ENCODE measurements around the gene MS4A2.
"Not testable (repeated sequence)": the region's sequence is repeated elsewhere in the genome, so short reads cannot be mapped to it uniquely, and the experiment has no call there.

Gene MS4A2

DNA sequence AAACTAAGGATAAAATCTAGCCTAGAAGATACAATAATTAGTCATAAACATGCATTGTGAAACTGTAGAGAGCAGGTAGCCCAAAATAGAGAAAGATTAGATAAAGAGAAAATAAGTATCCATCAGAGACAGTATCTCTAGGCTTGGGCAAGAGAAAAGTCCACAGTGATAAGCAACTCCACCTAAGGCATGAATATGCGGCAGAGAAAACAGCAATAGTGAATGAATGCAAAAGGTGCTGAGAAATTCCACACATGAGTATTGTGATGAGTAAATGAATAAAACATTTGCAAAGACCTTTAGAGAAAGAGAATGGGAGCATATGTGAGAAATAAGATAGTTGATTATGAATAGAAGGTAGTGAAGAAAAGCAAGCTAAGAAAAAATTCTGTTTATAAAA is 8.7 kb downstream of the MS4A2 start:
- intact Hi-C loops (cut with DNase I) = no loop called here
- no peak for DNase-seq

GRCh38 chr11:60098508-60098907 is 10.0 kb downstream of the MS4A2 start:
- DNase-seq = no peak
- intact Hi-C loops (cut with DNase I) = no loop called here

DNA sequence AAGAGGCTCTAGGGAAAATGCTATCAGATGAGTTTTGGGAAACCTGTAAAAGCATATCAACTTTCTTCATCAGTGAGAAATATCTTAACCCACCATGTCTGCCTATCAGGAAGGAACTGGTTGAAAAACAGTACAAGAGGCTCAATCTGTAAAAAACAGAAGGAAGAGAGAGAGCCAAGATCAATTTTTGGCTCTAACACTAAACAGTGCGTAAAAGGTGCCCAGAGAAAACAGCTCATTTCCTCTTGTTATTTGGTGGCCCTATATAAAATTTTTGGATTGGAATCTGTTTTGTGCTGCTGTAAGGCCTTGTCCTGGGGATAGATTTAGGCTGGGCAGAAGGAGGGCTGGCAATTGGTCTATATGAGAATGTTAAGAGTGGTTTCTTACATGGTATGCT is 12.1 kb downstream of the MS4A2 start:
- intact Hi-C loops (cut with DNase I) = no loop called here
- DNase-seq = no peak

DNA sequence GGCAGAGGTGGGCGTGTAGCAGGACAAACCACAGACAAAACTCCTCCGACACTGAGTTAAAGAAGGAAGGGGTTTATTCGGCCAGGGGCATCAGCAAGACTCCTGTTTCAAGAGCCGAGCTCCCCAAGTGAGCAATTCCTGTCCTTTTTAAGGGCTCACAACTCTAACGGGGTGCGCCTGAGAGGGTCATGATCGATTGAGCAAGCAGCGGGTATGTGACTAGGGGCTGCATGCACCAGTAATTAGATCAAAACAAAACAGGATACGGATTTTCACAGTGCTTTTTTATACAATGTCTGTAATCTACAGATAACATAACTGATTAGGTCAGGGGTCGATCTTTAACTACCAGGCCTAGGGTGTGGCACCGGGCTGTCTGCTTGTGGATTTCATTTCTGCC is 12.9 kb downstream of the MS4A2 start:
- intact Hi-C loops (cut with DNase I); DNase-seq: not testable (repeated sequence)

DNA sequence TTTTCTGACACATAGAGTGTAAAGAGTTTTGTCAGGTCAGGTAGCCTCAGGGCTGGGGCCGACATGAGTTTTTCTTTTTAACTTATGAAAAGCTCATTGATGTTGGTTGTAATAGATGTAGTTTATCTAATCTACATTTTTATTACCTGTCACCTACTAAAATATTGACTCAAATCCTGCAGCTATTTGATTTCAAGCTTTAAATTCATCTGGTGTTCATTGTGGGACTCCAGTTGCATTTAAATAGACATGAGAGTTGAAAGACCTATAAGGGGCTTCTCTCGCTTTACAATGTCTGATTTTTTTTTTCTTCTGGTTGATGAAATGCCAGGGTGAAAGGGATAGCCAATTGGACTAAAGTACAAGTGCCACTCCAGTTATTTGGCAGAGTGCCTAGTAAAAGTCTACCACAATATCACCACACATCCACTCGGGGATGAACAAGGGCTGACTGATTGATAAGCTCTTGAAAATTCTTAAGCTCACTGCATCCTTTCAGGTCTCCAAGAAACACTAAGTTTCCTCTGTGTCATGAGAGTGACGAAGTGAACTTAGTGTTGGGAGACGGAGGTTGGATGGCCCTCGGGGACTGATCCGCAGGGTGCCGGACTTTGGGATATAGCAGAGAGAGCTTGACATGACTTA is 16.1 kb downstream of the MS4A2 start:
- DNase-seq; intact Hi-C loops (cut with DNase I): not testable (repeated sequence)

DNA sequence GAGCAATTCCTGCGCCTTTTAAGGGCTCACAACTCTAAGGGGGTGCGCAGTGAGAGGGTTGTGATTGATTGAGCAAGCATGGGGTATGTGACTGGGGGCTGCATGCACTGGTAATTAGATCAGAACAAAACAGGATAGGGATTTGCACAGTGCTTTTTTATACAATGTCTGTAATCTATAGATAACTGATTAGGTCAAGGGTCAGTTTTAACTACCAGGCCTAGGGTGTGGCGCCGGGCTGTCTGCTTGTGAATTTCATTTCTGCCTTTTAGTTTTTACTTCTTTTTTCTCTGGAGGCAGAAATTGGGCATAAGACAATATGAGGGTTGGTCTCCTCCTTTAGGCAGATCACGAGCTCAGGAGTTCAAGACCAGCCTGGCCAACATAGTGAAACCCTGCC is 20.2 kb downstream of the MS4A2 start:
- DNase-seq; intact Hi-C loops (cut with DNase I): not testable (repeated sequence)

DNA sequence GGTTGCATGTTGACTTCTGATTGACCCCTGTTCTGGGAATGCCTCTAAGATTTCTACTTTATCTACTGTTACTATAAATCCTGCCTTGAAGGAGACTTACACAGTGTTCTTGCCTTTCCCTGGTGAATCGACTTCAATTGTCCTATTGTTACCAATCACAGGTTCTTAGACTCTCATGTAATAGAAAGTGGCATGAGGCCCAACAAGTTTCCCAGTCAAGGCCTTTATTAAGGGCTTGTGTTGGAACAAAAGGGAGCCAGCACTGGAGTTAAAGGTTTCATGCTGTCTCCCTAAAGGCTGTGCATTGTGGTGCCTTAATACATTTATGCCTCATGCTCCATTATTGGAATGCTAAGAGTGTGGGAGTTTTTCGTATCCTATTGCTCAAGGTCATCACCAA is 23.3 kb downstream of the MS4A2 start:
- intact Hi-C loops (cut with DNase I) = no loop called here
- DNase-seq = no peak

GRCh38 chr11:60116996-60117790 is 28.7 kb downstream of the MS4A2 start:
- intact Hi-C loops (cut with DNase I) = no loop called here
- no peak for DNase-seq

- intact Hi-C loops (cut with DNase I) = no loop called here
- no peak for DNase-seq
Observed at GRCh38 chr11:60118338-60118737, 29.9 kb downstream of the MS4A2 start.

DNA sequence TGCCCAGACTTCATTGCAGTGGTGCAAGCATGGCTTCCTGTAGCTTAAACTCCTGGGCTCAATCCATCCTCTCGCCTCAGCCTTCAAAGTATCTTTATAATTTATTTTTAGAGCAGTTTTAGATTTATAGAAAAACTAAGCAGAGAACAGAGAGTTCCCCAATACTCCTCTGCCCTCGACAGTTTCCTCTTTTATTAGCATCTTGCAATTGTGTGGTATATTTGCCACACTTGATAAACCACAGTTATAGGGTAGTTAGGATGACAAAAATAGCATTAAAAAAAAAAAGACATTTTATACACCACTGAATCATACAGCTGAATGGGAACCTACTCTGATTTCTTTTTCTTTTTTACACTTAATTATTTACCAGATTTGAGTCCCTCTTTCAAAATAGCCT is 31.2 kb downstream of the MS4A2 start:
- DNase-seq = no peak
- intact Hi-C loops (cut with DNase I) = no loop called here

DNA sequence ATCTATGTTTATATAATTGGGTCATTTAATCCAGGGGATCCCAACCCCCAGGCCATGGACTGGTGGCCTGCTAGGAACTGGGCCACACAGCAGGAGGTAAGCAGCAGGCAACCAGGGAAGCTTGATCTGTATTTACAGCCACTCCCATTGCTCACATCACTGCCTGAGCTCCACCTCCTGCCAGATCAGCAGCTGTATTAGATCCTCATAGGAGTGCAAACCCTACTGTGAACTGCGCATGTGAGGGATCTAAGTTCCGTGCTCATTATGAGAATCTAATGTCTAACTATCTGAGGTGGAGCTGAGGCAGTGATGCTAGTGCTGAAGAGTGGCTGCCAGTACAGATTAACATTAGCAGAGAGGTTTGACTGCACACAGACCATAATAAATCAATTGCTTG is 32.8 kb downstream of the MS4A2 start:
- DNase-seq = no peak
- intact Hi-C loops (cut with DNase I) = no loop called here

DNA sequence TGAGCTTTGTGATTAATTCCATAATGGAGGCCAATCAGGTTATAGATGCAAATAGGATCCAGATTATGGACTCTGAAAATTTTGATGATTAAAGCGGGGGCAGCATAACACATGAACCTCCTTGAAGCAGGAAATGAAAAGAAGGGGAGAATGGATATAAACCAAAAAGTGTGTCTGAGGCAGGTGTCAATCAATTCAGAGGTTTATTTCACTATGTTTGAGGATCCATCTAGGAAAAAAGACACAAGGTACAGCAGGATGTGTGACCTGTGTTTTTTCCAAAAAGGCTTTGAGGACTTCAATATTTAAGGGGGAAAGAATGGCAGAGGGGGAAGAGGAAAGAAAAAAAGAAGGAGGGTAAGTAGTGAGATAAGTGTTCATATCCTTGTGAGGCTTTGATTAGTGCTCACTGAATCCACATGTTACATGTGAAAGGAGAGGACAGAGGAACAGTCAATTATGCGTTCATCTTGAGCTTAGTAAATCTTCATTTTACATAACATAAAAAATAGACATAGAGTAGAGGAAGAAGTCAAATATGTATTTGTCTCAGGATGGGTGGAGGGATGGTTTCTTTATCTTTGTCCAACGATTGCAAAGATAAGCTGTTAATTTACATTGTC is 34.1 kb downstream of the MS4A2 start:
- intact Hi-C loops (cut with DNase I) = no loop called here
- DNase-seq = no peak

- DNase-seq = no peak
- intact Hi-C loops (cut with DNase I) = no loop called here
Observed at GRCh38 chr11:60124802-60125432, 36.5 kb downstream of the MS4A2 start.

DNA sequence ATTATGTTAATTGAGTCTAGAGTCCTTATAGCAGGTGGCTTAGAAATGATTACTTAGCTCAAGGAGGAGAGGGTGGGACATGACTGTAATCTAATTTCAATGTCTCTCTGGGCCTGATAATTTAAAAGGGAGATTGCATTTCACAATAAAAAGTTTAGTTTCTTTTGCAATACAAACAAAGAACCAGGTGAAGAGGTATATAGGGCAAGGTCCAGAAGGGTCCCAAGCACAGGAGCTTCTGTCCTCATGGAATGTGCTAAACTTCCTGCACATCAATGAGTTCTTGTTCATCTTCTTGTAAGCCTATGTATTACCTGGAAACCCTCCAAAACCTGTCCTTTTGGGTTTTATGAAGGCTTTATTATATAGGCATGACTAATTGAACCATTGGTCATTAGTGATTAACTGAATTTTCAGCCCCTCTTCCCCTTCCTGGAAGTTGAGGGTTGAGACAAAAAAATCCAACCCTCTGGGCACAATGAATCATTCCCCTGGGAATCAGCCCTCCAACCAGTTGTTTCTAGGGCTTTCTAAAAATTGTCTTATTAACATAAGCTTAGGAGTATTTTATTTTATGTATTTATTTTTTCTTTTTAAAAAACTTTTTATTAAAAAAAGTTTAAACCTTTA is 37.6 kb downstream of the MS4A2 start:
- intact Hi-C loops (cut with DNase I) = no loop called here
- no peak for DNase-seq

GRCh38 chr11:60127311-60127811 is 38.9 kb downstream of the MS4A2 start:
- DNase-seq = no peak
- intact Hi-C loops (cut with DNase I) = no loop called here

- intact Hi-C loops (cut with DNase I) = no loop called here
- no peak for DNase-seq
Observed at GRCh38 chr11:60128376-60128775, 39.9 kb downstream of the MS4A2 start.

GRCh38 chr11:60128866-60129265 is 40.4 kb downstream of the MS4A2 start:
- intact Hi-C loops (cut with DNase I) = not testable (repeated sequence)

DNA sequence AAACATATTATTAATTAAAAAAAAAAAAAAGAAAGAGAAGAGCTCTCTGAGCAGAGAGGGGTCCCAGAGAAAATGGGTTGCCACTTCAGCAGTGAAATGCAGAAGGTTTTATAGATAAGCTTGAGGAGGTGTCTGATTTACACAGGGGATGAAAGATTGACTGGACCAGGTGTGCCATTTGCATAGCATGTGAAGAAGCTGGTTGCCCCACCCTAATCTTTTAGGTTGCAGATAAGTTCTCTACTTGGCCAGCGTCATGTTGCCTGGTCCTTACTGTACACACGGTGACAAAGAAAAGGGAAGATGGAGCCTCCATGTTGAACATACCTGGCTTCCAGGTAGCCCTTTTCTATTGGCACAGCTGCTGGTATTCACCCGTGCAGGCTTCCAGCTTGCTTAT is 41.4 kb downstream of the MS4A2 start:
- intact Hi-C loops (cut with DNase I) = no loop called here
- no peak for DNase-seq

More at GRCh38 chr11:60128866-60129265, 40.4 kb downstream of the MS4A2 start:
- not testable (repeated sequence) for DNase-seq

DNA sequence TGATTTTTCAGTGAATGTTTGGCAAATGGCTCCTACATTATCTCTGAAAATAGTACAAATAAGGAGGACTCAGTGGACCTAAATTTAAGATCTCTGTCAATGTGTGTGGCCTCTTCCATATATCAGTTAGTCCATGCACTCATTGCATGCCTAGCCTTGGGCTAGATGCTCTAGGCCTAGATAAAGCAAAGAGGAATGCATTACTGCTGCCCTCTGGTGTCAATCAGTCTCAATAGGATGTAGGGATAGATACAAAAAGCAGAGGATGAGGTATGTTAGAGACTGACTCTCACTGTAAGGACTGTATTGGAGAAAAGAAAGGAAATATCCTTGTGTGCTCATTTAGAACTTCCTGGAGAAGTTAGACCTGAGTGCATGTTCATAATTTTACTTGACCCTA is 42.0 kb downstream of the MS4A2 start:
- intact Hi-C loops (cut with DNase I) = no loop called here
- peak in 18 of 42 donors; percentile 1 to 54 (median 29) for DNase-seq

Measured in head of caudate nucleus (tissue), 42 donors.